Activated CD4-positive, alpha-beta T cell treated with anti-CD3 and anti-CD28 coated beads, Interleukin-2, amount 50 U/mL, for 1 hour (primary cell): ENCODE data around the gene HHIP.
"Not testable (repeated sequence)": the region's sequence is repeated elsewhere in the genome, so short reads cannot be mapped to it uniquely, and the experiment has no call there.

ENCODE experiments used
- DNase-seq: peaks from one replicate; pipeline ENCODE4 v3.0.0-alpha.2; 2020

The HHIP gene

DNA sequence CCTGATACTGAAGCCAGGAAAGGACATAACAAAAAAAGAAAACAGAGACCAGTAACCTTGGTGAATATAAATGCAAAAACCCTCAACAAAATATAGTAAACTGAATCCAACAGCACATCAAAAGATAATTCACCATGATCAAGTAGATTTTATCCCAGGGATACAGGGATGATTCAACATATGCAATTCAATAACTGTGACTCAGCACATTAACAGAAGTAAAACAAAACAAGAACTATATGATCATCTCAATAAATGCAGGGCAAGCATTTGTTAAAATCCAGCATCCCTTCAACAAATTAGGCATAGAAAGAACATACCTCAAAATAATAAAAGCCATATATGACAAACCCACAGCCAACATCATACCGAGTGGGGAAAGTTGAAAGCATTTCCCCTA lies 112.0 kb downstream of the HHIP start:
- no peak for DNase-seq

DNA sequence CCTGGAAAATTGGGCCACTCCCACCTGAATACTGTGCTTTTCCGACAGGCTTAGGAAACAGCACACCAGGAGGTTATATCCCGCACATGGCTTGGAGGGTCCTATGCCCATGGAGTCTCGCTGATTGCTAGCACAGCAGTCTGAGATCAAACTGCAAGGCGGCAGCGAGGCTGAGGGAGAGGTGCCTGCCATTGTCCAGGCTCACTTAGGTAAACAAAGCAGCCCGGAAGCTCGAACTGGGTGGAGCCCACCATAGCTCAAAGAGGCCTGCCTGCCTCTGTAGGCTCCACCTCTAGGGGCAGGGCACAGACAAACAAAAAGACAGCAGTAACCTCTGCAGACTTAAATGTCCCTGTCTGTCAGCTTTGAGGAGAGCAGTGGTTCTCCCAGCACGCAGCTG lies 122.9 kb downstream of the HHIP start:
- DNase-seq, result not testable (repeated sequence)

DNA sequence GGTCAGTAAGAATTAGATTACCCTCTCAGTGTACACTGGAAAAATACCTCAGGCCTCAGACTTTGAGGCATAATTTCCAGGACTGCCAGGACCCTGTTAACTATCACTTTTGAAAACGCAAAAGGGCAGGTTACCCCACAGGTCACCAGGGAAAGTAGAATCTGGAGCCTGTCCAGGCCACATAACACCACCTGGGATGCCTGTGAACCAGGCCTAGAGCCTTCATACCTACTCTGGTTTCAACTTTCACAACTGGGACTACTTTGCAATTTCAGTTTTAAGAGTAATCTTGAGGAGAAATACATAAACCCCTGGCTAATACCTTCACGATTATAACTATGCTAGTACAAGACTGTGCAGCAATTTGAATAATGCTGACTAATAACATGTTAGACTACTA lies 132.4 kb downstream of the HHIP start:
- DNase-seq, result no peak

DNA sequence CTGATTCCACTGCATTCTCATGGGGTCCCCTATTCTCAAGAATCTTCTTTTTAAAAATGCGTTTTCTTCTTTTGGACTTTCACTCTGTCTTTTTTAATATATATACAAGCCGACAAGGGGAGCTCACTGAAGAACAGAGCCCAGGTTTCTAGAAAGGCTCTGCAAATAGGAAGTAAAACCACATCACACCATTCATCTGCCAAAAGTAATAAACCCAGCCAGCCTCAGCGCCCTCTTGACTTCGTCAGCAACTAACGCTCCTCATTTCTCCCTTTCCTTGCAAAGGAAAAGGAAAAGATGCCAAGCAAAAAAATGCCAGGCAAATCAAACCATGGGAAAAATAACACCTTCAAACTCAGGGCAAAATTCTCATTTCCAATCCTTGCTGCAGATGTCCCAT lies 136.4 kb downstream of the HHIP start:
- DNase-seq, result no peak

DNA sequence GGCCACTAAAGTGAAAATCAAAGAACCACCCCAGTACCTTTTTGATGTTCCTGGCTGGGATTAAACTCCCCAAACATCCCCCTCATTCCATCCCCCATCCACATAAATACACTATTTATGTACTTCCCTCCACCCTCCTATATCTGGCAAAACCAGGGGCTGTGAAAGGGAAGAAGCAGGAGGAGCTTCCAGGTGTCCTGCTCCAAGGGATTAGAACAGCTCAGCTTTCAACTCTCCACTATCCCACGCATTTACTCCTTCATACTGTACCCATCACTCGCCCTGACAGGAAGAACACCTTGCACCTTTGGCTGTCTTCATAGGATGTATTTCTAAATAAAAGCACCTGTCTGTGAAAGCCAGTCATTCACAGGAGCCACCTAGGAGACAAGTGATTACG lies 140.0 kb downstream of the HHIP start:
- no peak for DNase-seq

DNA sequence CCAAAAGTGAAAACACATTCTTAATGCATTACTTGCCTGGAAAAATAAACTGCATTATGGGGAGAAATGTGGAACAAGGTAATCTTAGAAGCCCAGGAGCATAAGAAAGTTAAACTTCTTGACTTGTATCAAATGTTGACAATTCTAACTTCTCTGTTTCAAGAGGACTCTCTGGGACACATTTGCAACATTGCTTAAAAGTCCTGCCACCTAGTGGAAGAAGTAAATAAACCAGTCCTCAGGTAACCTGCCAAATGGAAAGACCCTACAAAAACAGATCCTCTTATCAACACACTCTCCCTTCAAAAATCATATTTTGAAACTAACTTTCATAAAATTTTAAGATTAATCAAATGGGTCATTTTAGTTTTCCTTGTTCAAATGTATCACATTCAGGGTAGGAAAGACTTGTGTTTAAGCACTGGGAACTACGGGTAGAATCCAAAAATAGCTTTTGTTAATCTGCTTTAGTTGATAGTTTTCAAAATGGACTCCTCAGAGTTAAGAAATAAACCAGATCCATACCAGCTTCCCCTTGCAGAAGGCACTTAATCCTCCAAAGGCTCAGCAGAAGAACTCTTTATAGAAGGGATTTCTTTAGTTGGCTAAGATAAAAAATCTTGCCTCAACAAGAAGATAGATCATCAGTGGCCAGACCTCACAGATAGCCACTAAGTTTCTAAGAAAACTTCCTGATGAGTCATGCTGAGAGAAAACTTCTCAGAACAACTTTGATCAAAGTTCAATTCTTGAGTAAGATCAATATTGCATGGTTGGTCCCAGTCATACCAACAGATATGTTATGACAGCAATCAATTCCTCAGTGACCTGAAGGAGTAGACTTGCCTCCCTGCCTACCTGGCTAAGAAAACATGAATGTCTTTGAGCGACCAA lies 141.7 kb downstream of the HHIP start:
- DNase-seq, result no peak

DNA sequence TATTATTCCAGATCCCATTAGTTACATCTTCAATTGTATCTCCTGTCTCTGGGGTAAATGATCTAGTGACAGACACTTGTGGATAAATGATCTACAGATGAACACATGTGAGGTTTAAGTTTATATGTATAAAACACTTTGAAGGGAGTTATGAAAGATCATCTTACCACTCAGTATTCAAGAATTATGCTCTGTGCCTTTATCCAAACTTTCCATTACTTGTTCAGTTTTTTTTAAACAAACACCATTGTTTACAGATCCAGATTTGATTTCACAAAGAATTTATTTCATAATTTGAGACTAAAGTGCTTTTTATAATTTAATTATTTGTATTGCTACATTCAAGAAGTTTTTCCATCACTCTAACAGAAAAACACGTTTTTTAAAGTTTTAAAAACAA lies 142.5 kb downstream of the HHIP start:
- DNase-seq, result no peak

DNA sequence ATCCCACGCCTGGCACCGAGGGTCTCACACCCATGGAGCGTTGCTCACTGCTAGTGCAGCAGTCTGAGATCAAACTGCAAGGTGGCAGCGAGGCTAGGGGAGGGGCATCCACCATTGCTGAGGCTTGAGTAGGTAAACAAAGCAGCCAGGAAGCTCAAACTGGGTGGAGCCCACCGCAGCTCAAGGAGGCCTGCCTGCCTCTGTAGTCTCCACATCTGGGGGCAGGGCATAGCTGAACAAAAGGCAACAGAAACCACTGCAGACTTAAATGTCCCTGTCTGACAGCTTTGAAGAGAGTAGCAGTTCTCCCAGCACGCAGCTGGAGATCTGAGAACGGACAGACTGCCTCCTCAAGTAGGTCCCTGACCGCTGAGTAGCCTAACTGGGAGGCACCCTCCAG lies 146.0 kb downstream of the HHIP start:
- DNase-seq, result not testable (repeated sequence)
